GM12875 (cell line): Measurements from ENCODE around the gene WDR54.

Experiments
- H3K4me3 ChIP-seq: one replicate; pipeline ENCODE4 v1.5.1; 2011; ENCODE audit warnings: low read depth, low read length, control low read depth
- TF ChIP-seq, protein P1 (sequence below): IDR thresholded peaks from 2 replicates; pipeline ENCODE4 v1.5.1; 2011; ENCODE audit warnings: low read depth, mild to moderate bottlenecking, control low read depth, inconsistent platforms, low read length, moderate library complexity, borderline replicate concordance; ENCODE audit not compliant: insufficient read depth

The WDR54 gene

DNA sequence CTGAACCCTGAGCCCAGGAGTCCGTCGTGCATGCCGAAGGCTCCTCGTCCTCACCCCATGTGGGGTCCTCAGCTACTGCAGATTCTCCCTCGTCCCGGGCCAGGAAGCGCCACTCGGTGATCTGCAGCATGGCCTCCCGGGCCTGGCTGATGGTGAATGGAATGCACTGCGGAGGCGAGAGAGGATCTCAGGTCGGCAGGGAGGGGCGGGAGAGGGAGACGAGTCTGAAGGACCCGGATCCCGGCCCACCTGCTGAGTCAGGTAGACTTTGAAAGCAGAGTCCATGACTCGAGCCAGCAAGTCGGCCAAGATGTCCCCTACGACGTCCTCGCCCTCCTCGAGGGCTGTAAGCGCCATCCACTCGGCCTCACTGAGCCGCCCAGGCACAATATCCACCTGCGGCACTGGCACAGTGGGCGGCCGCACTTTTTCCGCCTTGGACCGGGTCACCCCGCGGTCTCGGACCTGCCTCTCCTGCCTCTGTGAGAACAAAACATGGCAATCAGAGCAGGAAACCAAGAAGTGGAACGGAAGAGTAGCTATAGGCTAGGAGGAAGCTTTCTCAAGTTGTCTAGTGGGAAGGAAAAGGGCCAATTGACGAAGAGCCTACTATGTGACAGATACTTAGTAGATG is 5.7 kb upstream of the WDR54 start:
- H3K4me3 ChIP-seq = no peak overlapping the region
- TF ChIP-seq, protein P1, sequence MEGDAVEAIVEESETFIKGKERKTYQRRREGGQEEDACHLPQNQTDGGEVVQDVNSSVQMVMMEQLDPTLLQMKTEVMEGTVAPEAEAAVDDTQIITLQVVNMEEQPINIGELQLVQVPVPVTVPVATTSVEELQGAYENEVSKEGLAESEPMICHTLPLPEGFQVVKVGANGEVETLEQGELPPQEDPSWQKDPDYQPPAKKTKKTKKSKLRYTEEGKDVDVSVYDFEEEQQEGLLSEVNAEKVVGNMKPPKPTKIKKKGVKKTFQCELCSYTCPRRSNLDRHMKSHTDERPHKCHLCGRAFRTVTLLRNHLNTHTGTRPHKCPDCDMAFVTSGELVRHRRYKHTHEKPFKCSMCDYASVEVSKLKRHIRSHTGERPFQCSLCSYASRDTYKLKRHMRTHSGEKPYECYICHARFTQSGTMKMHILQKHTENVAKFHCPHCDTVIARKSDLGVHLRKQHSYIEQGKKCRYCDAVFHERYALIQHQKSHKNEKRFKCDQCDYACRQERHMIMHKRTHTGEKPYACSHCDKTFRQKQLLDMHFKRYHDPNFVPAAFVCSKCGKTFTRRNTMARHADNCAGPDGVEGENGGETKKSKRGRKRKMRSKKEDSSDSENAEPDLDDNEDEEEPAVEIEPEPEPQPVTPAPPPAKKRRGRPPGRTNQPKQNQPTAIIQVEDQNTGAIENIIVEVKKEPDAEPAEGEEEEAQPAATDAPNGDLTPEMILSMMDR = no peak

DNA sequence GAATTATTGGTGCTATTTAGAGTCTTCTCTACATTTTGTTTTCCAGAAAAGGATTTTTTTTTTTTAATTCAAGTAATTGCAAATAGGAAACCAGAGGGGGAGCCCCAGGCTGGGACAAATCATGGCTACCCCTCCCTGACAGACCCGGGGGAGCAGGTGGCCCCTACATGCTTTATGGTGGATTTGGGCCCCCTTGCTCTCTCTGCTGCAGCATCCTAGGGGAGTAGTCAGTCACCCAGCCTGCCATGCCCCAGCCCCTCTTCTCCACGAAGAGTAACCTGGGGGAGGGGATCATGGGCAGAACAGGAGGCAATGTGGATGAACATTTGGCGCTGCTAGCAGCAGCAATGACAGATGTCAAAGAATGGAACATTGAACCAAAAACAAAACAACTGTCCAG is 4.8 kb upstream of the WDR54 start:
- TF ChIP-seq, protein P1 = no peak
- no peak overlapping the region for H3K4me3 ChIP-seq

DNA sequence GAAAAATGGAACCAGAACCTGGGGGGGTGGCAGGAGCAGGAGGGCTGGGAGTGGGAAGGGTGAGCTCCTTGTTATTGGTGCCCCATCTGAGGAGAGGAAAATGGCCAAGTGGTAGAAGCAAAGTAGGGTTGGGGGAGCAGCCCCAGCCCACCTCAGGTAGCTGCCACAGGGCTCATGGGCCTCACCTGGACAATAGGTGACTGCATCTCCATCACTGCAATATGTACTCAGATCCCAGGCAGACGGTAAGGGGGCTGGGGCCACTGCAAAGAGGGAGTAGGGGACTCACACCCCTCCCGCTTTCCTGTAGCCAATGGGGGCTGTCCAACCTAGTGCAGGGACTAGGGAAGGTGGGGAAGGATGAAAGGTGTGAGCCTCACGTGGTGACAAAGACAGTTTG is 4.3 kb upstream of the WDR54 start:
- TF ChIP-seq, protein P1 = no peak
- H3K4me3 ChIP-seq = no peak overlapping the region

DNA sequence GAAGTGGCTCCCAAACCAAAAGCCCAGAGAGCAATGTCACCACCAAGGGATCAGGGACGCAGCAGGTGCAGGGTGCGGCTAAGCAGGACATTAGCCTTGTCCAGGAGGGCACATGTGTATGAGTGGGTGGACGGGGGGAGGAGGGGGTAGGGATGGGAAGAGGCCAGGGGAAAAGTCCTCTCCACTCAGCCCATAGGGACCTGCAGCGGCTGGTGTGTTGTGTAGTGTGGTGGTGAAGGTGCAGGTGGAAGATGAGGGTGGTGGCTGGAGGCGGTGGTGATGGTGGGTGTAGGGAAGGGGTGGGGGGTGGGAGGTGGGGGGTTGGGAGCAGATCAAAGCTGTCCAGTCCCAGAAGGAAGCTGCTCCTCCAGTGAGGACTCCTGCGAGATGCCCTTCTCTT is 3.8 kb upstream of the WDR54 start:
- TF ChIP-seq, protein P1 = no peak
- H3K4me3 ChIP-seq = no peak overlapping the region

DNA sequence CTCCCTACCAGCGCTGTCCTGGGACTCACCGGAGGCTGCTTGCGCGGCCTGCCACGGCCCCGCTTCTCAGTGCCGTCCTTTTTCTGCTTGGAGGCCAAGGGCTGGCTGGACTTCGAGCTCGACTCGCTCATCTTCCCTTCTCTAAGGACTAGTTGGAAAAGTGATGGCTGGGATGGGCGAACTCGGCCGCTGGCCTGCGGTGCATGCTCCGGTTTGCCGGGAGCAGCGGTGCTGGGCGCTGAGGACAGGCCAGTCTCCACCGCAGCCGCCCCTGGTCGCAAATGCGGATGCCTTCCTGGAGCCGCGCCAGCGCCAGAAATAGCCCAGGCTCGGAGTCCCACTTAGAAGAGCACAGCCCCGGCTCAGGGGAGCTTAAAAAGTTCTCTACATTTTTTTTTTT is 3.2 kb upstream of the WDR54 start:
- TF ChIP-seq, protein P1 = no peak
- H3K4me3 ChIP-seq = no peak overlapping the region

DNA sequence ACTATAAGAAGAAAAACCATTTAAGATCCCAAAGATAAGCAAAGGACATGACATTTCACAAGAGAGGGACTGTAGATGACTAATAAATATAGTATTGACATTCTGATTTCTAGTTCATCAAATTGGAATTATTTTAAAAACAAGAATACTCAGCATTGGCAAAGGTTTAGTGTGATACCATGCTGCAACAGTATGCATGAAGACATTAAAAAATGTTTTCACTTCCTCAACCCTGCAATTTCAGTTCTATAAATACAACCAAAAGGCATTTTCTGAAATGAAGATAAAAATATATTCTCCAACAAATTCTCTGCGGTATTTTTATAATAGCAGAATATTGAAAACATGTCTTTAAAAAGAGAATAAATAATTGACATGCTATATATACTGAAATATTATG is 2.2 kb upstream of the WDR54 start:
- H3K4me3 ChIP-seq = no peak overlapping the region
- TF ChIP-seq, protein P1 = no peak

DNA sequence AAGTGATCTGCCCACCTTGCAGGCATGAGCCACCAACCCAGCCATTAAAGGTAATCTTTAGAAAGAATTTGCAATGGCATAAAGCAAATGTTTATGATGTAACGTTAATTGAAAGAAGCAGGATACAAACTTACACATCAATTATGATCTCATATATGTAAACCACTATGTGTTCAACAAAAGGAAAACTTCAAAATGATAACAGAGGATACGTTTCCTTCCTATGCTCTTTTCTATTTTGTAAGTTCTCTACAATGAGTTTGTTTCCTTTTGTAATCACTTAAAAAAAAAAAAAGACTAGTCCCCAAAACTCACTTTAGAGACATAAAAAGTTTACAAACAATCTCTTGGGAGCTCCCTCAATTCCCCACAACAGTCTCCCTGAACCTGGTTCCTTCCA is 1.5 kb upstream of the WDR54 start:
- H3K4me3 ChIP-seq = no peak overlapping the region
- TF ChIP-seq, protein P1 = no peak

DNA sequence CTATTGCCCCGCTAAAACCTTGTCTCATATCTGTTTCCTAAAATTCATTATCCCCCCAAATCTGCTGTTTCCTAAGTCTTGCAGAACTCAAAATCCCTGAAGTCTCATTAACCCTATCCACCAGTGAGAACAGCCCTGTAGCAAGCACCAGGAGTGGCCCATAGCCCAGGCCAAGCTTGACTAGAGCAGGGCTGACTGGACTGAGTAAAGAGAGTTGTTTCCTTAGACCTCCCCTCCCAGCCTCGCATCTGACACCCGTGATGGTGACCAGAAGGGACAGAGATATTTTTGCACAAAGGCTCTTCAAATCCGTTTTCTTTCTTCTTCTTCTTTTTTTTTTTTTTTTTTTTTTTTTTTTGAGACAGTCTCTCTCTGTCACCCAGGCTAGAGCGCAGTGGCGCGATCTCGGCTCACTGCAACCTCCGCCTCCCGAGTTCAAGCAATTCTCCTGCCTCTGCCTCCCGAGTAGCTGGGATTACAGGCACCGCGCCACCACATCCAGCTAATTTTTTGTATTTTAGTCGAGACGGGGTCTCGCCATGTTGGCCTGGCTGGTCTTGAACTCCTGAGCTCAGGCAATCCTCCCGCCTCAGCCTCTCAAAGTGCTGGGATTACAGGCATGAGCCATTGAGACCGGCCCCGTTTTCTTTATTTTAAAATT is 957 bp upstream of the WDR54 start:
- peak overlapping the region; percentile 93 for H3K4me3 ChIP-seq
